A549 (cell line): ENCODE data around the gene TEX51. TPM values are rescaled to one million over a fixed set of nuclear protein-coding genes. Genes with fewer than 3 reads are reported as not detected.

Experiments
- ATAC-seq, 2 experiments: fragments of 200-7000 bp in 1 of 2; fragments of >200 bp in 1 of 2; cut with Nextera tagmentation in 1 of 2; cut with Tn5 transposase in 1 of 2; 3 replicates each; pipeline versions ENCODE4 v1.8.0 to v1.9.1; 2018 to 2020; ENCODE audit warnings: mild to moderate bottlenecking in 1 of 2, moderate library complexity in 1 of 2
- CTCF ChIA-PET: fragments of 300-600 bp; sonication (Branson Sonifier 250); formaldehyde crosslinking; extraction: SDS; loops from one replicate; lab custom pipeline; 2021; ENCODE audit warnings: antibody characterized with exemption, inconsistent platforms; lab: Yijun Ruan, JAX
- POLR2A ChIA-PET: fragments of 350-600 bp; formaldehyde crosslinking; extraction: SDS; loops from one replicate; lab custom pipeline; 2021; ENCODE audit warnings: antibody characterized with exemption, inconsistent platforms; lab: Yijun Ruan, JAX
- DNase-seq, 2 experiments: peaks; one replicate each; pipeline versions ENCODE4 v3.0.0 to v3.0.0-alpha.2; 2011 to 2016; ENCODE audit warnings: low read depth in 1 of 2, low spot score in 1 of 2
- FAIRE-seq: peaks from 2 replicates; lab custom pipeline; 2011; peaks lifted over from hg19 to GRCh38; lab: Jason Lieb, UNC
- H3K27ac ChIP-seq, 2 experiments: fragments of >200 bp; sonication (Bioruptor Twin); formaldehyde crosslinking; 3 replicates each; pipeline ENCODE4 v1.5.1; 2016 to 2017
- H3K4me1 ChIP-seq: fragments of >200 bp; sonication (Bioruptor Twin); formaldehyde crosslinking; 3 replicates; pipeline ENCODE4 v1.6.1; 2016
- H3K4me2 ChIP-seq: fragments of >200 bp; sonication (Bioruptor Twin); formaldehyde crosslinking; 3 replicates; pipeline ENCODE4 v1.6.1; 2016
- H3K4me3 ChIP-seq: fragments of >200 bp; sonication (Bioruptor Twin); formaldehyde crosslinking; 3 replicates; pipeline ENCODE4 v1.5.1; 2016
- H3K9me3 ChIP-seq: fragments of >200 bp; sonication (Bioruptor Twin); formaldehyde crosslinking; 3 replicates; pipeline ENCODE4 v1.6.1; 2016
- BCL3 ChIP-seq: fragments of >200 bp; sonication (Bioruptor Twin); formaldehyde crosslinking; IDR thresholded peaks from 3 replicates; pipeline ENCODE4 v1.6.1; 2016
- CBX8 ChIP-seq: fragments of 200-600 bp; sonication (generic); IDR thresholded peaks from 2 replicates; pipeline ENCODE4 v1.6.1; 2016
- CEBPB ChIP-seq, 2 experiments: fragments of >200 bp in 1 of 2; sonication (Bioruptor Twin) in 1 of 2; formaldehyde crosslinking in 1 of 2; IDR thresholded peaks; 2 replicates each; pipeline ENCODE4 v1.6.1; 2012 to 2016
- CTCF ChIP-seq: fragments of >200 bp; sonication (Bioruptor Twin); formaldehyde crosslinking; IDR thresholded peaks from 3 replicates; pipeline ENCODE4 v1.5.1; 2016
- E2F6 ChIP-seq: IDR thresholded peaks from 2 replicates; pipeline ENCODE4 v1.6.1; 2012; ENCODE audit warnings: low read depth, borderline replicate concordance
- EHF ChIP-seq: fragments of 250-450 bp; sonication (Bioruptor Pico); IDR thresholded peaks from 2 replicates; pipeline ENCODE4 v1.5.0; 2020; ENCODE audit warnings: mild to moderate bottlenecking
- FOSL2 ChIP-seq, 2 experiments: fragments of 450-650 bp in 1 of 2; fragments of >200 bp in 1 of 2; sonication (Bioruptor Twin) in 1 of 2; formaldehyde crosslinking; IDR thresholded peaks; 2 replicates each; pipeline versions ENCODE4 v1.5.0 to v1.6.1; 2016 to 2020; ENCODE audit warnings: mild to moderate bottlenecking in 1 of 2, moderate library complexity in 1 of 2
- FOXS1 ChIP-seq: fragments of 250-450 bp; sonication (Bioruptor Pico); IDR thresholded peaks from 2 replicates; pipeline ENCODE4 v1.5.0; 2020; ENCODE audit warnings: mild to moderate bottlenecking, moderate library complexity
- GATA3 ChIP-seq: IDR thresholded peaks from 2 replicates; pipeline ENCODE4 v1.6.1; 2012; ENCODE audit warnings: borderline replicate concordance
- HOXB13 ChIP-seq: fragments of 250-450 bp; sonication (Bioruptor Pico); IDR thresholded peaks from 2 replicates; pipeline ENCODE4 v1.5.0; 2020; ENCODE audit warnings: low read depth, mild to moderate bottlenecking, moderate library complexity
- JUNB ChIP-seq: fragments of >200 bp; sonication (Bioruptor Twin); formaldehyde crosslinking; IDR thresholded peaks from 2 replicates; pipeline ENCODE4 v1.6.1; 2016
- KDM1A ChIP-seq: fragments of 200-600 bp; sonication (generic); IDR thresholded peaks from 2 replicates; pipeline ENCODE4 v1.6.1; 2016; ENCODE audit warnings: low read depth, mild to moderate bottlenecking
- KDM5A ChIP-seq: fragments of 200-600 bp; sonication (generic); IDR thresholded peaks from 2 replicates; pipeline ENCODE4 v1.6.1; 2016; ENCODE audit warnings: antibody characterized with exemption, mild to moderate bottlenecking
- MYC ChIP-seq: IDR thresholded peaks from 2 replicates; pipeline ENCODE4 v1.6.1; 2012; ENCODE audit warnings: mild to moderate bottlenecking, inconsistent platforms, low read length, improper control_type of control experiment, borderline replicate concordance
- RARB ChIP-seq: fragments of 250-450 bp; sonication (Bioruptor Pico); IDR thresholded peaks from 2 replicates; pipeline ENCODE4 v1.8.0; 2021; ENCODE audit warnings: mild to moderate bottlenecking, moderate library complexity
- RCOR1 ChIP-seq: fragments of 150-350 bp; IDR thresholded peaks from 2 replicates; pipeline ENCODE4 v1.6.1; 2014; ENCODE audit warnings: antibody characterized with exemption, low read length, low read depth
- REST ChIP-seq: fragments of 200-600 bp; sonication (generic); IDR thresholded peaks from 2 replicates; pipeline ENCODE4 v1.6.1; 2016; ENCODE audit warnings: antibody characterized with exemption, mild to moderate bottlenecking, moderate library complexity
- RFX5 ChIP-seq: fragments of 450-650 bp; IDR thresholded peaks from 2 replicates; pipeline ENCODE4 v1.7.1; 2014; ENCODE audit warnings: antibody characterized with exemption, mild to moderate bottlenecking, moderate library complexity
- SREBF2 ChIP-seq: fragments of 450-650 bp; IDR thresholded peaks from 2 replicates; pipeline ENCODE4 v1.6.1; 2014; ENCODE audit warnings: mild to moderate bottlenecking, moderate library complexity
- TFCP2L1 ChIP-seq: fragments of 250-450 bp; sonication (Bioruptor Pico); IDR thresholded peaks from 2 replicates; pipeline ENCODE4 v1.5.0; 2021; ENCODE audit warnings: mild to moderate bottlenecking
- USF2 ChIP-seq: fragments of 450-650 bp; IDR thresholded peaks from 2 replicates; pipeline ENCODE4 v1.6.1; 2014; ENCODE audit warnings: antibody characterized with exemption
- ZSCAN20 ChIP-seq: fragments of 250-450 bp; sonication (Bioruptor Pico); IDR thresholded peaks from 2 replicates; pipeline ENCODE4 v1.8.0; 2022; ENCODE audit warnings: mild to moderate bottlenecking, moderate library complexity
- WGBS: methylation state at CpG from one replicate; pipeline ENCODE4 v1.1.6; 2017; ENCODE audit errors: missing lambda C conversion rate; 5-methylcytosine and 5-hydroxymethylcytosine counted together
- polyA plus RNA-seq, 4 experiments: library from polyadenylated mRNA; depleted of rRNA in 3 of 4; stranded (reverse); fragments of >200 nt; fragmentation: RNase III in 1 of 4; extraction: RNeasy Plus Mini Kit Qiagen cat#74134 plus additional on column Dnase treatment in 1 of 4; gene quantifications; 2 replicates in 3 of 4; 3 replicates in 1 of 4; pipeline ENCODE4 v1.2.3, GENCODE V29; 2011 to 2017

TEX51 gene
- polyA plus RNA-seq, 2 of the 4 experiments (the other 2 are of a cell fraction) = not detected

- no peak overlapping the region for H3K4me2 ChIP-seq
- TF ChIP-seq FOXS1 (CRISPR knock-in tag) = no peak
- TF ChIP-seq KDM1A = no peak
- TF ChIP-seq USF2 = no peak
- TF ChIP-seq CBX8 = no peak
- TF ChIP-seq KDM5A = no peak
- no peak for TF ChIP-seq MYC
- TF ChIP-seq RFX5 = no peak
- no peak for TF ChIP-seq TFCP2L1 (CRISPR knock-in tag)
- TF ChIP-seq, all 56 proteins: peak for 0
- Histone ChIP-seq H3K4me3 (no peak overlapping the region), H3K4me1 (no peaks in the 10 kb centered on the region), H3K27ac (no peak overlapping the region), H3K9me3 (peaks cover 3% of the 10 kb centered on the region; the same call in 1 of the 3 replicates)
- ChIA-PET CTCF (no interaction called here), POLR2A (no interaction called here)
- DNase-seq (no peak), ATAC-seq (no peak), FAIRE-seq (no peak)
- WGBS = 40% methylated on average over 4 of the region's 4 CpGs
Observed at GRCh38 chr2:126880817-126881216, 17.9 kb upstream of the TEX51 start.

- H3K4me2 ChIP-seq = no peak overlapping the region
- H3K4me3 ChIP-seq = no peak overlapping the region
- 48% methylated on average over 7 of the region's 9 CpGs for WGBS
- ChIA-PET CTCF (no interaction called here), POLR2A (no interaction called here)
- H3K9me3 ChIP-seq = no peaks in the 10 kb centered on the region
- TF ChIP-seq REST = no peak
- TF ChIP-seq JUNB = no peak
- TF ChIP-seq EHF (CRISPR knock-in tag) = no peak
- TF ChIP-seq RFX5 = no peak
- no peak for TF ChIP-seq FOXS1 (CRISPR knock-in tag)
- TF ChIP-seq RCOR1 = no peak
- TF ChIP-seq FOSL2 (IDR thresholded peaks at IDR 0.05) = no peak
- TF ChIP-seq FOSL2 (CRISPR knock-in tag; IDR thresholded peaks at IDR 0.05) = no peak
- no peak for TF ChIP-seq CEBPB (IDR thresholded peaks at IDR 0.05)
- TF ChIP-seq ZSCAN20 (CRISPR knock-in tag) = no peak
- TF ChIP-seq CTCF = no peak
- no peak for TF ChIP-seq CBX8
- no peak for TF ChIP-seq E2F6
- TF ChIP-seq RARB (CRISPR knock-in tag) = no peak
- no peak for TF ChIP-seq SREBF2
- TF ChIP-seq TFCP2L1 (CRISPR knock-in tag) = no peak
- TF ChIP-seq GATA3 = no peak
- TF ChIP-seq BCL3 = no peak
- no peak for TF ChIP-seq HOXB13 (CRISPR knock-in tag)
- no peak overlapping the region for H3K27ac ChIP-seq
- ATAC-seq (no peak), DNase-seq (no peak), FAIRE-seq (no peak)
- no peaks in the 10 kb centered on the region for H3K4me1 ChIP-seq
Observed at GRCh38 chr2:126881591-126881990, 17.1 kb upstream of the TEX51 start.
